ENCODE measurements around the gene PTPRS. TPM values are rescaled to one million over a fixed set of nuclear protein-coding genes. Genes with fewer than 3 reads are reported as not detected.

The PTPRS gene
- total RNA-seq, 1 experiment from 2014 or later, result 1.9 TPM

Other genes starting within 250 kb of the PTPRS start
- gene ZNRF4, start 114.6 kb upstream of the PTPRS start, total RNA-seq (2014; rRNA removed; shearing (Covaris generic)), result not detected in 2 replicates
- gene TINCR, start 227.1 kb upstream of the PTPRS start, total RNA-seq (2014; rRNA removed; shearing (Covaris generic)), result 0.10 TPM in 1 of 2 replicates, not detected in the other